ENCODE measurements around the gene RNF183.

DNA sequence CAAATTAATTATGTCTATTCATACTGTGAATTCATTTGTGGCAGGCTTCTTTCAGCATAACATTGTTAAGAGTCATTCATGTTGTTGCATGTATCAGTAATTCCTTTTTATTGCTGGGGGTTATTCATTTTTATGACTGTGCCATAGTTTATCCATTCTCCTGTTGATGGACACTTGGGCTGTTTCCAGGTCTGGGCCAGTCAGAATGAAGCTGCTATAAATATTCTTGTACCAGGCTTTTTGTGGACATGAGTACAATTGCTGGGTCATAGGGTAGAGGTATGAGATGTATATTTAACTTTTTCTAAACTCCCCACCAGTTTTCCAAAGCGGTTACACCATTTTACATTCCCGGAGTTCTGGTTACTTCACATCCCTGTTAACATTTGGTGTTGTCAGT lies 14.1 kb downstream of the RNF183 start:
- TF ChIP-seq OSR1 (CRISPR knock-in tag; IDR thresholded peaks at IDR 0.05) (no peak), RARB (CRISPR knock-in tag; IDR thresholded peaks at IDR 0.05) (no peak), ZFP3 (CRISPR knock-in tag; IDR thresholded peaks at IDR 0.05) (no peak), TCF4 (CRISPR knock-in tag; IDR thresholded peaks at IDR 0.05; ENCODE audit: borderline replicate concordance) (no peak)
